BLaER1 treated with 17β-estradiol and CSF1 and Interleukin-3, amounts not matched to agents 10 nM and 100 nM (cell line): ENCODE results near the gene TMPRSS5.

Experiments
- H3K27ac ChIP-seq, 11 experiments: shearing (Covaris generic); formaldehyde crosslinking; 2 replicates each; pipeline ENCODE4 v1.8.1; 2022
- H3K27me3 ChIP-seq, 11 experiments: shearing (Covaris generic); formaldehyde crosslinking; 2 replicates each; pipeline ENCODE4 v1.8.1; 2022
- H3K36me3 ChIP-seq, 11 experiments: shearing (Covaris generic); formaldehyde crosslinking; 2 replicates each; pipeline ENCODE4 v1.8.1; 2022
- H3K4me1 ChIP-seq, 10 experiments: shearing (Covaris generic); formaldehyde crosslinking; 2 replicates each; pipeline ENCODE4 v1.8.1; 2022
- H3K4me2 ChIP-seq, 11 experiments: shearing (Covaris generic); formaldehyde crosslinking; 2 replicates each; pipeline ENCODE4 v1.8.1; 2022
- H3K4me3 ChIP-seq, 10 experiments: shearing (Covaris generic); formaldehyde crosslinking; 2 replicates each; pipeline ENCODE4 v1.8.1; 2022
- H3K9ac ChIP-seq, 11 experiments: shearing (Covaris generic); formaldehyde crosslinking; 2 replicates each; pipeline ENCODE4 v1.8.1; 2022
- H3K9me3 ChIP-seq, 11 experiments: shearing (Covaris generic); formaldehyde crosslinking; replicated peaks in 1 of 11; 2 replicates each; pipeline ENCODE4 v1.8.1; 2022
- H4K20me1 ChIP-seq, 11 experiments: shearing (Covaris generic); formaldehyde crosslinking; 2 replicates each; pipeline ENCODE4 v1.8.1; 2022
- Cebpa-rat ChIP-seq, 11 experiments: shearing (Covaris generic); IDR thresholded peaks; 2 replicates each; pipeline ENCODE4 v1.8.1; 2022

TMPRSS5 gene

GRCh38 chr11:113666584-113666983 lies 39.5 kb downstream of the TMPRSS5 start:
- H3K27me3 ChIP-seq = no peaks in the 10 kb centered on the region
- peaks cover 0 to 20% (median 0%) of the 10 kb centered on the region in 10 experiments; a peak in 4 of 20 replicates for H3K4me1 ChIP-seq
- peaks cover 8 to 20% (median 15%) of the 10 kb centered on the region in 11 experiments; a peak in 21 of 22 replicates for H3K9me3 ChIP-seq
- H3K27ac ChIP-seq = no peak overlapping the region
- no peaks in the 10 kb centered on the region for H4K20me1 ChIP-seq
- no peaks in the 10 kb centered on the region for H3K36me3 ChIP-seq
- no peak overlapping the region for H3K4me3 ChIP-seq
- TF ChIP-seq Cebpa-rat (IDR thresholded peaks at IDR 0.05) = no peak
- H3K4me2 ChIP-seq = no peak overlapping the region
- no peak overlapping the region for H3K9ac ChIP-seq

DNA sequence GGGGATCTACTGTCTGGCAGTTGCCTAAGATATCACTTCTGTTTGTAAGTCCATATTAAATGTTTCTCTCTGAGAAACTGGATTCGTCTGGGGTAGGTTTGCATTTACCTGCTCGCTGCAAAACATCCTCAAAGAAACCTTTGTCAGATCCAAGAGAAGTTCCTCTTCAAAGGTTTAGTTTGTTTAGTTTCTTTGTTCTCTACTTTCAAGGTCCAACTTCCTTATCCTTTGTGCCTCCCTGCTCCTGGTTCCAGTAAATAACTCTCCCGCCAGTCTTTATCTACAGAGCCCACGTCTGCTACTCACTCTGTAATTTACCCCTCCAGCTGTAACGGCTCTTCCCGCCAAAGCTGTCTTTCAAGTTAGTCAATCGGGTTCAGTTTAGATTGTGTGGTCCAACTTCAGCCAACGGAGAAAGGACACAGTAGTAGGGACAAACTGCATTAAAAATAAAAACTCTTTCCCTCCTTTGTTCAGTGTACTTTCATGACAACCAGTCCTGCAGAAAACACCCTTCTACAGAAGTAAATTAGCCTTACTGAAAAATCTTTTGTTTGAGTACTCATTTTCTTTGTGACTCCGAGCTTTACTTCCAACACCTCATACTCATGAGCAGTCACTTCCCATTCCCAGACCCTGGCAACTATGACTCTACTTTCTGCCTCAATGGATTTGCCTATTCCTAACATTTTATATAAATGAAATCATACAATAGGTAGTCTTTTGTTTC lies 41.0 kb downstream of the TMPRSS5 start:
- Histone ChIP-seq H3K4me1 (peaks cover 0 to 20% (median 0%) of the 10 kb centered on the region in 10 experiments; a peak in 4 of 20 replicates), H3K27me3 (no peaks in the 10 kb centered on the region), H3K36me3 (no peaks in the 10 kb centered on the region), H3K4me2 (no peak overlapping the region), H4K20me1 (no peaks in the 10 kb centered on the region), H3K9ac (no peak overlapping the region), H3K9me3 (peaks cover 8 to 20% (median 15%) of the 10 kb centered on the region in 11 experiments; a peak in 21 of 22 replicates), H3K4me3 (no peak overlapping the region), H3K27ac (no peak overlapping the region)
- TF ChIP-seq Cebpa-rat (IDR thresholded peaks at IDR 0.05) = no peak

- no peak overlapping the region for H3K27ac ChIP-seq
- no peaks in the 10 kb centered on the region for H4K20me1 ChIP-seq
- no peak for TF ChIP-seq Cebpa-rat (IDR thresholded peaks at IDR 0.05)
- no peak overlapping the region for H3K4me2 ChIP-seq
- peaks cover 0 to 16% (median 0%) of the 10 kb centered on the region in 10 experiments; a peak in 4 of 20 replicates for H3K4me1 ChIP-seq
- no peak overlapping the region for H3K4me3 ChIP-seq
- no peaks in the 10 kb centered on the region for H3K27me3 ChIP-seq
- H3K9me3 ChIP-seq = peaks cover 8 to 20% (median 15%) of the 10 kb centered on the region in 11 experiments; a peak in 21 of 22 replicates
- H3K36me3 ChIP-seq = no peaks in the 10 kb centered on the region
- no peak overlapping the region for H3K9ac ChIP-seq
Measured at GRCh38 chr11:113664069-113664980, 41.8 kb downstream of the TMPRSS5 start.

DNA sequence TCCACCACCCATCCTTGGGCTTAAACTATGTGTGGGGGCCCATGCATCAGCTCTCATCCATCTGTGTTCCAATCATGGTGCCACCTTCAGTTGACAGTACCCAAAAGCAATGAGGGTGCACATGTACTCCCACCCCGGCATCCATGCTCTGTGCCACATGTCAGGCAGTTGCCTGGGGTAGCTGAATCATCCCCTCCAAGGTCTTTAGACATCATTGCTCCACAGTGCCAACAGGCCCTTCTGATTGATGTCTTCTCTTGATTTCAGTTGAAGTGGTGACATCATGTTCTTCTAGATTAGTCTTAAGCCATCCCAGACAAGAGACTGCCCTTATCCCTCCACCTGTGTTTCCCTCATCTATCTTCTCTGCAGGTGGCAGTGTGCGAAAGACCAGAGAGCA lies 42.5 kb downstream of the TMPRSS5 start:
- H3K9ac ChIP-seq = no peak overlapping the region
- H3K4me1 ChIP-seq = peaks cover 0 to 8% (median 0%) of the 10 kb centered on the region in 10 experiments; a peak in 4 of 20 replicates
- no peak for TF ChIP-seq Cebpa-rat (IDR thresholded peaks at IDR 0.05)
- no peaks in the 10 kb centered on the region for H3K27me3 ChIP-seq
- H4K20me1 ChIP-seq = no peaks in the 10 kb centered on the region
- no peak overlapping the region for H3K4me3 ChIP-seq
- H3K36me3 ChIP-seq = no peaks in the 10 kb centered on the region
- H3K4me2 ChIP-seq = no peak overlapping the region
- no peak overlapping the region for H3K27ac ChIP-seq
- peaks cover 8 to 20% (median 15%) of the 10 kb centered on the region in 11 experiments; a peak in 21 of 22 replicates for H3K9me3 ChIP-seq

GRCh38 chr11:113655771-113656170 lies 50.3 kb downstream of the TMPRSS5 start:
- Histone ChIP-seq H3K9ac (no peak overlapping the region), H3K4me2 (no peak overlapping the region), H3K4me1 (peaks cover 0 to 12% (median 0%) of the 10 kb centered on the region in 10 experiments; a peak in 2 of 20 replicates), H3K36me3 (no peaks in the 10 kb centered on the region), H3K4me3 (no peak overlapping the region), H3K9me3 (peaks cover 0 to 11% (median 0%) of the 10 kb centered on the region in 11 experiments; a peak in 2 of 22 replicates), H3K27me3 (no peaks in the 10 kb centered on the region), H3K27ac (no peak overlapping the region), H4K20me1 (no peaks in the 10 kb centered on the region)
- TF ChIP-seq Cebpa-rat (IDR thresholded peaks at IDR 0.05) = no peak

GRCh38 chr11:113651023-113651422 lies 55.1 kb downstream of the TMPRSS5 start:
- no peak overlapping the region for H3K27ac ChIP-seq
- peaks cover 6 to 30% (median 16%) of the 10 kb centered on the region in 11 experiments; a peak in 18 of 22 replicates for H3K9me3 ChIP-seq
- no peak for TF ChIP-seq Cebpa-rat (IDR thresholded peaks at IDR 0.05)
- peak overlapping the region in 2 of 11 experiments; percentile 26 to 41; a peak in 2 of 22 replicates for H3K4me2 ChIP-seq
- H3K36me3 ChIP-seq = no peaks in the 10 kb centered on the region
- no peak overlapping the region for H3K4me3 ChIP-seq
- peaks cover 0 to 33% (median 0%) of the 10 kb centered on the region in 10 experiments; a peak in 3 of 20 replicates for H3K4me1 ChIP-seq
- H3K27me3 ChIP-seq = no peaks in the 10 kb centered on the region
- no peak overlapping the region for H3K9ac ChIP-seq
- no peaks in the 10 kb centered on the region for H4K20me1 ChIP-seq

DNA sequence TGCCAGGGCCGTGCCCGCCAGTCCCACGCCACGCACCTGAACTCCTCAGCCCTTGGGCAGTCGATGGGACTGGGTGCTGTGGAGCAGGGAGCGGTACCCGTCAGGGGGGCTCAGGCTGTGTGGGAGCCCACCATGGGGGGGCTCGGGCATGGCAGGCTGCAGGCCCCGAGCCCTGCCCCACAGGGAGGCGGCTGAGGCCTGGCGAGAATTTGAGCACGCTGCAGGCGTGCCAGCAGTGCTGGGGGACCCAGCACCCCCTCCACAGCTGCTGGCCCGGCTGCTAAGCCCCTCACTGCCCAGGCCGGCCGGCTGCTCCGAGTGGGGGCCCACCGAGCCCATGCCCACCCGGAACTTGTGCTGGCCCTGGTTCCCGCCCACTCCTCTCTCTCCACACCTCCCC lies 56.8 kb downstream of the TMPRSS5 start:
- H3K9me3 ChIP-seq = peaks cover 6 to 27% (median 16%) of the 10 kb centered on the region in 11 experiments; a peak in 18 of 22 replicates
- H3K4me3 ChIP-seq = no peak overlapping the region
- no peak overlapping the region for H3K9ac ChIP-seq
- peaks cover 0 to 33% (median 0%) of the 10 kb centered on the region in 10 experiments; a peak in 3 of 20 replicates for H3K4me1 ChIP-seq
- no peak overlapping the region for H3K27ac ChIP-seq
- no peak for TF ChIP-seq Cebpa-rat (IDR thresholded peaks at IDR 0.05)
- no peaks in the 10 kb centered on the region for H3K36me3 ChIP-seq
- H3K27me3 ChIP-seq = no peaks in the 10 kb centered on the region
- no peaks in the 10 kb centered on the region for H4K20me1 ChIP-seq
- H3K4me2 ChIP-seq = no peak overlapping the region

- Histone ChIP-seq H3K9me3 (peaks cover 6 to 27% (median 16%) of the 10 kb centered on the region in 11 experiments; a peak in 18 of 22 replicates), H3K36me3 (no peaks in the 10 kb centered on the region), H3K4me3 (no peak overlapping the region), H3K4me1 (peaks cover 0 to 33% (median 0%) of the 10 kb centered on the region in 10 experiments; a peak in 3 of 20 replicates), H3K9ac (no peak overlapping the region), H3K27me3 (no peaks in the 10 kb centered on the region), H4K20me1 (no peaks in the 10 kb centered on the region), H3K4me2 (no peak overlapping the region; a peak in 3 of 22 replicates), H3K27ac (no peak overlapping the region)
- TF ChIP-seq Cebpa-rat (IDR thresholded peaks at IDR 0.05) = no peak
Measured at GRCh38 chr11:113647856-113648255, 58.3 kb downstream of the TMPRSS5 start.

- Histone ChIP-seq H3K4me2 (peak overlapping the region in 2 of 11 experiments; percentile 12 to 18; a peak in 1 of 22 replicates), H3K27me3 (no peaks in the 10 kb centered on the region), H3K9me3 (peaks cover 6 to 27% (median 16%) of the 10 kb centered on the region in 11 experiments; a peak in 18 of 22 replicates), H3K36me3 (no peaks in the 10 kb centered on the region), H3K9ac (no peak overlapping the region), H3K4me1 (peaks cover 0 to 33% (median 0%) of the 10 kb centered on the region in 10 experiments; a peak in 3 of 20 replicates), H4K20me1 (no peaks in the 10 kb centered on the region), H3K4me3 (no peak overlapping the region), H3K27ac (no peak overlapping the region)
- TF ChIP-seq Cebpa-rat (IDR thresholded peaks at IDR 0.05) = no peak
Measured at GRCh38 chr11:113647108-113647507, 59.0 kb downstream of the TMPRSS5 start.
